Uterus (tissue), 2 donors: ENCODE results near the gene GLS.

Experiments
- CTCF ChIP-seq, 4 experiments: fragments of 200-600 bp in 2 of 4; fragments of 450-650 bp in 2 of 4; sonication (generic) in 2 of 4; IDR thresholded peaks; one replicate each; pipeline ENCODE4 v1.5.1; 2016 to 2019; ENCODE audit warnings: antibody characterized with exemption in 4 of 4, mild to moderate bottlenecking in 2 of 4, moderate library complexity in 1 of 4
- POLR2A ChIP-seq, 2 donors: fragments of 450-650 bp; IDR thresholded peaks; one replicate each; pipeline ENCODE4 v1.6.1; 2016; ENCODE audit warnings: antibody characterized with exemption in 2 of 2, mild to moderate bottlenecking in 1 of 2, moderate library complexity in 1 of 2

GRCh38 chr2:190831941-190832340 lies 48.7 kb upstream of the GLS start:
- TF ChIP-seq CTCF (IDR thresholded peaks at IDR 0.05) (no peak), POLR2A (IDR thresholded peaks at IDR 0.05) (no peak)
